ENCODE data around the gene MARCHF3.
"Not testable (repeated sequence)": the region's sequence is repeated elsewhere in the genome, so short reads cannot be mapped to it uniquely, and the experiment has no call there.

MARCHF3 gene

DNA sequence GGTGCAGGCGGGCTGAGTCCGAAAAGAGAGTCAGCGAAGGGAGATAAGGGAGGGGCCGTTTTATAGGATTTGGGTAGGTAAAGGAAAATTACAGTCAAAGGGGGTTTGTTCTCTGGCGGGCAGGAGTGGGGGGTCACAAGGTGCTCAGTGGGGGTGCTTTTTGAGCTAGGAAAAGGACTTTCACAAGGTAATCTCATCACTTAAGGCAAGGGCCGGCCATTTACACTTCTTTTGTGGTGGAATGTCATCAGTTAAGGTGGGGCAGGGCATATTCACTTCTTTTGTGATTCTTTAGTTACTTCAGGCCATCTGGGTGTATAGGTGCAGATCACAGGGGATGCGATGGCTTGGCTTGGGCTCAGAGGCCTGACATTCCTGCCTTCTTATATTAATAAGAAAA lies 191.0 kb downstream of the MARCHF3 start:
- not testable (repeated sequence) for DNase-seq

DNA sequence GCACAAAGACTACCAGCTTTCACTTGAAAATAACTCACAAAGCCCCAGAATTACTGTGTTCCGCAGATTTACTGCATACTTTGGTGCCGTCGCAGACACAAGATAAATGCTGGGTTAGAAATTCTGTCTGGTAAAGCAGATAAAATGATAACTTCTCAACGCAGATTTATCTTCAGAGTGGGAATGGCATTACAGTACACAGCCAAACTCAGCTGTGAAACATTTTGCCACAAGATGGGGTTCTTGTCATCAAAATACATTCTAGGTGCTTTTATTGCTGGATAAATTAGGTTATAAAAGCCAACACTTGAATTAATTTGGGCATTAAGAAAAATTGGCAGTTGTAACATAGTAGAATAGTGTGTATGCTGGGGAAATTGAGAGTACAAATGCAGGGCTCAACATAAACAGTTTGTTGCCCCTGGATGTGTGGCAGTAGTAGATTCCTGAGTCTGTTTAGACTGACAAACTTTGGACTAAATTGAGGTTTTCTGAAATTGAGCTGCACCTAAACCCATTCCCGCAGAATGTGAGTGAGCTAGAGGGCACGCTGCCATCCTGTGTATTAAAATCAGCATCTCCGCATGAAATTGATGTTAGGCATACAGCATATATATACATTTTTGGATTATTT lies 192.3 kb downstream of the MARCHF3 start:
- no peak for DNase-seq

DNA sequence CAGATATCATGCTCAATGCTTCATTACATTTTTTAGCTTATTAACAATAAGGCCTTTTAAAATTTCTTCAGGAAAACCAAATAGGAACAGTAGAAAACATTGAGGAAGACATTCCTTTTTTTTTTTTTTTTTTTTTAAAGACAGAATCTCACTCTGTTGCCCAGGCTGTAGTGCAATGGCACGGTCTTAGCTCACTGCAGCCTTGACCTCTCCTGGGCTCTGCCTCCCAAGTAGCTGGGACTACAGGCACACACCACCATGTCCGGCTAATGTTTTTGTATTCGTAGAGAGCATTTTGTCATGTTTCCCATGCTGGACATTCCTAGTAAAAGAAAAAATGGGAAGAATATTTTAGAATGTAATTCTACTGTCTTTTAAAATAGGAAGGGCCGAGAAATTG lies 193.1 kb downstream of the MARCHF3 start:
- no peak for DNase-seq

DNA sequence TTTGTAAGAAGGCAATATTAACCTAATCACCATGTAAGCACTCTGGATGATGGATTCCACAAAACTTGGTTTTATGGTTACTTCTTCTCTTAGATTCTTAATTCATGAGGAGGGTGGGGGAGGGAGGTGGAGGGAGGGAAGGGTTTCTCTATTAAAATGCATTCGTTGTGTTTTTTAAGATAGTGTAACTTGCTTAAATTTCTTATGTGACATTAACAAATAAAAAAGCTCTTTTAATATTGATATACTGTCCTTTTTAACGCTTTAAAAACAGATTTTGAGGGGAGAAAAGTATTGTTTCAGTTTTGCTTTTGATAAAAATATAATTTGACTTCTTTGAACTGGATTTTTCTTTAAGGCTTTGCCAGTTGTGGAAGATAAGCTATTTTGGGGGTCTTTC lies 193.6 kb downstream of the MARCHF3 start:
- no peak for DNase-seq

DNA sequence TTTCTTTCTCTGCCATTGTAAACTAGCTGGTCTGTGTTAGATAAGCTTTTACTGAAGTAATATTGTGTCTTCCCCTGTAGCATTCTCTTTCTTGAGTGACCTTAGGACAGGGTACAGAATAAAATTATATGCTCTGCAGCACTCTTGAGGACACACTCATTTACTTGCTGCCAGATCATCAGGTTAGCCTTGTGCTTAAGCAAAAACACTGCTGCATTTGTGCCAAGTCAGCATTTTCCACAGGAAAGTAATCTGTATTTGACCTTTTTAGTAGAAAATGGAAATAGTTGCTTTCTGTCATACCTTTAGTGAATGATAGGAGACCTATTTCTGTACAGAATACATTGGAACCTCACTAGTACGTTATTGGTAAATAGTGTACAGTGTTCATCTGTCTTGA lies 199.2 kb downstream of the MARCHF3 start:
- no peak for DNase-seq

DNA sequence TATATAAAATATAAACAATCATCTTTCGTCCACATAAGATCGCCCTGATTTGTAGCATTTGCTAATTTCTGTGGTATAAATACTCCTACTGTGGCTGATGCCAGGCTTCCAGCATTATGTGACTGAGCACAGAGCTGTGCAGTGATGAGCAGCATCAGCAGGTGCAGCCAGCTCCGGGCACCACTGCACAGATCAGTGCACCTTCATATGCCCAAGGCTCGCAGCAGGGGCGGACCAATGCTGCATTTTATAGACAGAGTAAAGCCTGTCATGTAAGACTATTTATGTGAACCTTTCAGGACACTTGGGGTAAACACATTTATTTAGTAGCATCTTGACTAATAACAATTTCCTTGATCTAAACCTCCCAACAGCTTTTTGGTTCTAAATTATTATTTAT lies 200.3 kb downstream of the MARCHF3 start:
- DNase-seq: no peak

DNA sequence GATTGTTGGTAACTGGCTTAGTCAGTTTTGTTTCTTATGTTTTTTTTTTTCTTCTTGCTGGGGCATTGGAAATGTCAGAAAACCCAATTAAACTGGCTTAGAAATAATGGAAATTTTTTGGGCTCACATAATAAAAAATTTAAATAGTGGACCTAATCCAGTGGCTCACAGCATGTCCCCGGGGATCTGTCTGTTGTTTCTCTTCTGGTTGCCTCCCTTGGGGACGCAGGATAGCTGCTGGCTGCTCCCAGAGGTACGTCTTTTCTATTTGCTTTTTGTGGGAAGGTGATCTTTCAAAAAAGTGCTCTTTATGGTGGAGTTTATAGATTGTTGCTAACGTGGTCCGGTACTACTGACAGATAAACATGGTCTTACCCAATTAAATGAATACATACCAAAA lies 201.3 kb downstream of the MARCHF3 start:
- DNase-seq: no peak

DNA sequence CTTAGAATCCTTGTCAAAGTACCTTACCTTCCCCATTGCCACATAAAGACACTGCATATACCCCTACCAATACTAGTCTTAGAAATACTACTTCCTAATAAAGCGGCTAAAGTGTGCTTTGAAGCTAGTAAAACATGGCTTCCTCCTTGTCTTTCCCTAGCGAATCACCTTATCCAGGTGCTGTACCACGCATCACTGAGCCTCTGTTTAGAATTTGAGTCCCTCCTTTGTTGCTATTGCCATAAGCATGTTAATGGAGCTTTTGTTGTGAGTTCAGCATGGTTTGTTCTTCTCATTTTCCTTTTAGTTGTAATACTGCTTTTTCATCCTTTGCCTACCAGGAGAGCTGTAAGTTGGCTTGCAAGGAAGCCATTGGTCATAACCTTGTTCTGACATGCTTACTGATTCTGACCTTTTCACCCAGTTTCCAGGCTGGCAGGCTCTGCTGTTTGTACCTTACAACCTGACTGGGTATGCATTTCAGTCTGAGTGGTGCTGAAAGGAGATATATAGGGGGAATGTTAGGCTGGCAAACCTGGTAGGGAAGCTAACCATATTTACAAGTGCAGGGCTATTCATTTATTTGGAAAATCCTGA lies 203.6 kb downstream of the MARCHF3 start:
- DNase-seq: no peak

DNA sequence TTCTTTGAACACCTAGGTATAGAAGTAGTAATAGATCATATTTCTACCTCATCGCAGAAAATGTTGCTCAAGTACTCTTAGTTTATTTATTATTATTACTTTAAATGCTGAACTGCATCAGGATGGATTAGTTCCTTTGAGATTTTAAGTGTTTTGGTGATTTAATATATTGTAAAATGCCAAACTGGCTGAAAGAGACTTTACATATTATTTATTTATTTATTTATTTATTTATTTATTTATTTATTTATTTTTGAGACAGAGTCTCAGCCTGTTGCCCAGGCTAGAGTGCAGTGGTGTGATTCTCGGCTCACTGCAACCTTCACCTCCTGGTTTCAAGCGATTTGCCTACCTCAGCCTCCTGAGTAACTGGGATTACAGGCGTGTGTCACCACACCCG lies 211.1 kb downstream of the MARCHF3 start:
- DNase-seq: no peak

DNA sequence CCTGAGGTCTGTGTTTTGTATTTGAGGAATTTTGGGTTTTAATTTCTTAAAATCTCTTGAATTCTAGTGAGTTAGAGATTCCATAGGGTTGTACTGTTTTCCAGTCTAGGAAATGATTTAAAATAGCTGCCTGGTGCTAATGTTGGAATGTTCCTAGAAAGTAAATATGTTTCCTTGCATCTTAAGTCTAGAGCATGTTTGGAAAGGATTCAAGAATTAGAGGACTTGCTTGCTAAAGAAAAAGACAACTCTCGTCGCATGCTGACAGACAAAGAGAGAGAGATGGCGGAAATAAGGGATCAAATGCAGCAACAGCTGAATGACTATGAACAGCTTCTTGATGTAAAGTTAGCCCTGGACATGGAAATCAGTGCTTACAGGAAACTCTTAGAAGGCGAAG lies 211.6 kb downstream of the MARCHF3 start:
- no peak for DNase-seq
